A204.1 (cell line): ENCODE results near the gene UQCC2.

Source experiments
- FAIRE-seq: peaks from 2 replicates; lab custom pipeline; 2012; peaks lifted over from hg19 to GRCh38; lab: Jason Lieb, UNC

Gene UQCC2

DNA sequence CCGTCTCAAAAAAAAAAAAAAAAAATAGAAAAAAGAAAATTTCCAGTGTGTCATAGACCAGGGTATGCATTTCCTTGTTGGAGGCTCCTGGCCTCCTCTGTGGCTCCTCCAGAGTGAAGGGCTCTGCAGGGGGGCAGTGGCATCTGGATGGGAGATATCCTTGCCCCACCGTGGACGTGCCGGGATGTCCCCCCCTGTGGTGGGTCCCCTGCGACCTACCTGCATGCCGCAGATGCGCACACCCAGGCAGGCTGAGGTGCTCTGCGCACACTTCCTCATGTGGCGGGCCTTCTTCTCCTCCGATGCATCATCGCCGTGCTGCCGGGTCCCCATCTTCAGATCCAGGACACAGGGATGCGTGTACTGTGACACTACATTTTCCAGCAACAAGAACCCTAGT, 13.7 kb upstream of the UQCC2 start:
- FAIRE-seq: no peak

DNA sequence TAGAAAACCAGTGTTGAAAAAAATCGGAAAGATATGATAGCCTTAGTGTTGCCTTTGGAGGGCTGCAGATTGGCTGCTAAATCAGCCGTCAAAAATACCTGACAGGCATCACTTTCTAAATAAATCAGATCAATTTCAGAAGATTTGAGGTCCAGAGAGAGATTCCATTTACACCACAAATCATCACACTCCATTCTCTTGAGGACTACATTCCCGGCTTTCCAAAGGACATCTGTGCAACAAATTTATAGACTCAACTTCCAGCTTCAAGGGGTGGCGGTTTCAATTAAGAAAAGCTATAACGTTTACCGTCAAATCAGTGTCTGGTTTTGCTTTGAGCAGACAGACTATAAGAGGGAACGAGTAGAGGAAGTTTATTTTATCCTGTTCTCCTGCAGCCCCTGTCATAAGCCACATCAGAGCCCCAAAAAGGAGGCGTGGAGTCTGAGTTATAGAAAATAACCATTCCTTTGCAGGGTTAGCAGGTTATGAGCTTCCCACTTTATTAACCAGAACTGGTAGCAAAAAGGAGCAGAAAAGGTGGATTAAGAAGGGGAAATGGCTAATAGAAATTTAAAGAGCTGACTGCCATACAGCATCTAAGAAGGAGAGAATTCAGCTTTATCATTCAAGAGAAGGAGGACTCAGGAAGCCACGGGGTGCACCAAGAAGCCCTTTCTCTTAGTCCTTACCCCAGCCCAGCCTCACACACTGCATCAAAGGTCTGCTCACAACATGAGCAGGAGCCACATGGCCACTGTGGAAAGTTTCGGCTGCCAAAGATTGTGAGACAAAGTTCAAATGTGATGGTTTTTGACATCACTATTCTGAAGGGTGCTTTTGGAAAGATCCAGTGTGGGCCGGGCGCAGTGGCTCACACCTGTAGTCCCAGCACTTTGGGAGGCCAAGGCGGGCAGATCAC, 12.9 kb upstream of the UQCC2 start:
- no peak for FAIRE-seq

DNA sequence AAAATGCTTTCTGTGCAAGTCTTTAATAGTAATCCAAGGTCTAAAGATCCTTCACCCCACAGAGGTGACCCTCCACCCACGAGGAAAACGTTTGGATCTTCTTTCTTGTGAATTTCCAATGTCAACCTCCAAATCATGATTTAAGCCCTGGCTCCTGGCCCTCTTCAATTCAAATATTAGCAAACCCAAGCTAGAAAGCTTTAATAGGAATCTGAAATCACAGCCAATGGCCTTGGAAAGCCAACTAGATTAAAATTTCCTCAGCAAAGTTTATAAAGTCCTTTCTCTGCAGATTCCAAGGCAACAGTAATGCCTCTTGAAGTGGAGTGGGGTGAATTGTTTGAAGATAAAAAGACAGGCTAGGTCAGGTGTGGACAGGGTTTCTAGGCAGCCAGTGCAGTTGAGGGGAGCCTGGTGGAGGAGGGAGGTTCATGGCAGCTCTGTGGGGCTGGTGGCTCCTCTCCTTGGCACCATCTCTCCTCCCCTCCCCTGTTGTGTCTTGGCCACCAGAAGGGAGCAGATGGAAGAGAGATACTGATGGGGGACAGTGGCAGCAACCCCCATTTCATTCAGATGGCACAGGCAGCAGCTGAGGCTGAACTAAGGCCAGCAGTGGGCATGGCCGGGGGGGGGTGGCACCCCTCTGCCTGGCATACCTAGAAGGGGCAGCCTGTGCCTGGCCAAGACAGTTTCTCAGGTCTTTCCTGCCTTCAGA, 12.0 kb upstream of the UQCC2 start:
- no peak for FAIRE-seq

DNA sequence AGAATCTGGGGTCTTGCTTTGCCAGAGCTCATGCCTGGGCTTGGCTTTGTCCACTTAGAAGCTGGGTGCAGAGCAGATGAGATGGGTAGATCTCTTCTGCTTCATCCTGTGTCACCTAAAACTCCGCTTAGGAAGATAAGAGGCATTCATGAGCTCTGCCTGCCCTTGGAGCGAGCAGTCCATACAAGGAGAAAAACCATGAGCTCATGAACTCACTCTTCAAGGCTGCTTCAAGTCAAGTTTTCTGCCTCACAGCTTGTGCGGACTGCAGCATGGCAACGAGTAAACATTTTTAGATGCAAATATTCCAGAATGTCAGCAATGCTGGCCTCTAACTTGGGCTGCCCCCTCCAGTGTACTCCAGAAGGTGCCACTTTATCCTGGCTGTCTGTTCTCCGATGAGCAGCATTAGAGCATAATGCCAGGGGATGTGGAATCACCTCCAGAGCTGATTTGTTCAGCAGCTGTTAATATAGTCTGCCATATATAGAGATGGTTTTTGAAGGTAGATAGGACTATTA, 10.7 kb upstream of the UQCC2 start:
- FAIRE-seq: no peak

DNA sequence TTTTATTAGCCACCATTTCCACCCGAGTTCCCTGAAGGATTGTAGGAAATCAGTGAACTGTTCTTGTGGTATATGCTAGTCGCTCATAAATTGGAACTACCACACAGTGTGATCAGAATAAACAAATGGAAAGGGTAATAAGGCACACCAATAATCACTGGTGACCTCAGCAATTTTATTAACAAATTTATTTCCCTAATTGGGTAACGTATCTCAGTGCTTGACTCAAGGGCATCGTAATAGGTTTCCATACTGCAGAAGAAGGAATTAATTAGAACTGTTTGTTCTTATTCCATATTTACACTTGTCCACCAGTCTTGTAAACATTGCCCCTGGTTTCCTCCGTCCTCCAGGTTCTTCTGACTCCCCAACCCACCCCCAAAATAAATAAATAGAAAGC, 10.0 kb upstream of the UQCC2 start:
- FAIRE-seq: no peak

DNA sequence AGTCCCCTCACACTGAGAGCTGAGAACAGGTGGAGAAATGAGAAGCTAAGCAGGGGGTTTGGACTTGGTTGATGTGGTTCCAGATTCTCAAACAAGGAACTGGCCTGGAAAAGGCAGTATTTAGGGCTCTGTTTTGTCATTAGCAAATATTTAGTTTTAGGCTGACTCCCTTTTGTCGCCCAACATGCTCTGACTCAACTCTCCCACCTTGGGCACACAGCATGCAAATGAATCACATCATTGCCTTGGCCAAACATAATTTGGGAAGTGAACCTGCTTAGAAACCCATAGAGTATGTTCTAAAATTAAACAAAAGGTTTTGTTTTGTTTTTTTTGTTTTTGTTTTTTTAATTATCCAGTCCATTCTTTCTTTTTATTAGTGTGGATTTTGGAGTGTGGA, 9.5 kb upstream of the UQCC2 start:
- FAIRE-seq: no peak

DNA sequence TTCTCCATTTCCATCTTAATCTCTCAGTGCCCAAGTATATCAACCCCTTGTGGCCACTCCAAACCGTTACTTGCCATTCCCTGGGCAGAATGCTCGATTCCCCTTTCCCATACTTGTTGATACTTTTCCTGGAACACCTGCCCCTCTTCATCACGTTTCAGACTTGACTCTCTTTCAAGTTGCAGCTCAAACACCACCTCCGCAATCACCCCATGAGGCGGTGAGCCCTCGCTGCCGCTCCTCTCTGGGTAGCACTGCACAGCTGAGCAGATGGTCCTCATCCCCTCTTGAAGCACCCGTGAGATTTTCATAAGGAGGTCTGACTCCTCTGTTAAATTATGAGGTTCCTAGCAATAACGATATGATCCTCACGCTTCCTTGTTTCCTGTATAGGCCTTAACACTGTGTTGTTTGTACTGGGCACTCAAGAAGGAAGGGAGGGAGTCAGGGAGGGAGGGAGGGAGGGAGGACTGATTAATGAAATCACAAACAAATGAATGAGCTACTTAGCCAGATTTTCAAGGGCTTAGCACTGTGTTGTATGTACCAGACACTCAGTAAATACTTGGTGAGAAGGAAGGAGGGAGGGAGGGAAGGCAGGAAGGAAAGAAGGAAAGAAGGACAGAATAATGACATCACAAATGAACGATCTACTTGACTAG, 8.0 kb upstream of the UQCC2 start:
- no peak for FAIRE-seq

DNA sequence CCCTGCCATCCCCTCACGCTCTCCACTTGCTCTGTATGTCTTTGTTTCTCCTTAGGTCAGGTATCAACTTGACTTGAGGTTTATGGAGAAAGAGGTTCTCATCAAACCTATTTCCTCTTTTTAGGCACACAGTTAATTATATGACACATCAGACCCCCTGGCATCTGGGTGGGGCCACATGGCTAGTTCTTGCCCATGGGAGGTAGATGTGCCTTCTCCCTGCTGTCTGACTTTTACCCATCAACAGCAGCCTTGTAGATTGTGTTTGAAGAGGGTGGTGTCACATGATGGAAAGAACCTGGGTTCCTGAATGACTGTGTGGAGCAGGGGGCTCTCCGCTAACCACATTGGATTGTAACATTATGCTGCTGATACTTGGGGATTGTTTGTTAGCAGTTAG, 7.2 kb upstream of the UQCC2 start:
- FAIRE-seq: no peak

DNA sequence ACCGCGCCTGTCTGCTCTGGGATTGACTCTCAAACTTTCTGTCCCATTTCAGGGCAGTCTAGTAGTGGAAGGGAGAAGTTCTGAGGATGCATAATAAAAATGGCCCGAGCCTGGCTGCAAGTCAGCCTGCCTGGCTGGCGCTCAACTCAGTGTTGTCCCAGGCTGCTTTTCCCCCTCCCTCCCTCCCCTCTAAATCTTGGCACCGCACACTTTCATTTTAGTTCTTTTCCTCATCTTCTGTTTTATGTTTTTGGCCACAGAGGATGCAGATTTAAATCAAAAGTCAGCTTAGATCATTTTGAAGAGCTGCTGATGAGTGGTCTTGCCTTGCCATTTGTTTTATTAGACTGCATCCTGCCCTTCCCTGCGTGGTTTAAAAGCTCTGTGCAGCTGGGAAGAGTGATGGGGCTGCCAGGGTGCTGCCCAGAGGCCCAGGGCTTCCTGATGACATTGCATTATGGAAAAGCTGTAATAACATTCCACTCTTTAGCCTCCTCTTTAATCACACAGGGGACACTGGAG, 6.5 kb upstream of the UQCC2 start:
- FAIRE-seq: no peak

DNA sequence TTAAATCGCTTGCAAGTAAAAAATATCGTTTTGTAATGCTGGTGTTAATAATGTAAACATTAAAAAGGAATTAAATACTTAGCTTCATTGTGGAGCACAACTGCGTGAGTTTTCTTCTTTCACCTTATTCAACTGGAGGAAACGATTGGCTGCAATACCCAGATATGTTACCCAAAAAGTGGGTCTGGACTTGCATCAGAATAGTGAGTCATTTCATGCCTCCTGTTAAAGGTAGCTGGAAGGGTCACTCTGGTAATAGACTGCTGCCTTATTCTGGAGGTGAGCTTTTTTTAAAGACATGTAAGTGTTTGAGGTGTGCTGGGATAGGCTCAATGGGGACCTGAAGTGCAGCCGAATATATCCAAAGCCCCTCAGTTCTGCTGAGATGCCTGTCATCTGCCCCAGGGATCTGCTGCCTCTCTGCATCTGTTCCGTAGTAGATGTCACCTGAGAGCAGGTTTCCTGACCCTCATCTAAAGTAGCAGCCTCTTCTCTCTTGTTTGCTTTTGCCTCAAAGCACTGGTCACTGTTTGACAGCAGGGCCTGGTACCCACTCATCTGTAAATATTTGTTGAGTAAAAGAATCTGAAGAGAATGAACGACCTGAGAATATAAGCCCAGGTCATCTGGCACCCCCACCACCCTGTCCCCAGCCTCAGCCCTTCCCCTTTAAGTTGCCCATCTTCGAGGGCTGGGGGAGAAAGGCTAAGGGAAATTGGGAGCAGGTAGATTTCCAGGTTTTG, 5.6 kb upstream of the UQCC2 start:
- FAIRE-seq: no peak

DNA sequence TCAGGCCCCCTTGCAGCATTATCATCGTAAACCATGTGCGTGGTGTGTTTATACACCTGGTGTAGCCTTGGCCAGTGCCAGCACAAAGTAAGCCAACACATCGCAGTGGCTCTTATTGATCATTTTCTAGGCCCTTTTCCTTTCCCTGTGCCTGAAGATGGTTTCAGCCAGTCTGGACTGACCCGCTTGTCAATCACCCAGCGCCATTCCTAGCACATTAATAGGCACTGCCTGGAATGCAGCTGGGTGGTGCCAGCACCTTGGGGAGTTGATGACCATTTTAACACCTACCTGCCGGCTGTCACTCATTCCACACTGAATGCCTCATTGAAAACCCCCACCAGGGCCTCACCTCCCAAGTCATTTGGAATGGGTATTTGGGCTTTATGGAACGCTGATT, 4.9 kb upstream of the UQCC2 start:
- no peak for FAIRE-seq

DNA sequence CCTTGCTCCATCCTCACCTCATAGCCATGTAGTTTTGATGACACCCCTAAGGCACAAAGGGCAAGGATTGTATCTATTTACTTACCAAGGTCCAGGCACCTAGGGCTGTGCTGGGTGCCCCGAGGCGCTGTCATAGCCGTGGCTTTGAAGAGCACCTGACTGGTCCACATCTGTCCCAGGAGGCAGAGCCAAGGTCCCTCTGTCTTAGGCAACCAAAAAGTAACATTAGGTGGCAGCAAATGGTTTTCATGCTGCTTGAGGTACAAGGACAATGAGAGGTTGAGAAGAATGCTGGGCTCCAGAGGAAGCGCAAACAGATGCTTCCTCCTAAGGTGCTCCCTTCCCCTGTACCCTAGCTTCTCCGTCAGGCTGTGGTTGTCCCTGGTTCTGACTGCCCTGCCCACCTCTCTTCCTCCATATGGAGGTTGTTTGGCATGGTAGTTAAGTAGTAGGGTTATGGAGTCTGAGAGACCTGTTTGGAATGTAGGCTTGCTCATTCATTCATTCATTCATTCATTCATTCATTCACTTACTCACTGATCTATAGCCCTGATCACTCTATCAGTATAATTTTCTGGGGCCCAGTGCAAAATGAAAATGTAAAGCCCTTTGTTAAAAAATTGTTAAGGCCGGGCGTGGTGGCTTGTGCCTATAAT, 3.0 kb upstream of the UQCC2 start:
- no peak for FAIRE-seq

DNA sequence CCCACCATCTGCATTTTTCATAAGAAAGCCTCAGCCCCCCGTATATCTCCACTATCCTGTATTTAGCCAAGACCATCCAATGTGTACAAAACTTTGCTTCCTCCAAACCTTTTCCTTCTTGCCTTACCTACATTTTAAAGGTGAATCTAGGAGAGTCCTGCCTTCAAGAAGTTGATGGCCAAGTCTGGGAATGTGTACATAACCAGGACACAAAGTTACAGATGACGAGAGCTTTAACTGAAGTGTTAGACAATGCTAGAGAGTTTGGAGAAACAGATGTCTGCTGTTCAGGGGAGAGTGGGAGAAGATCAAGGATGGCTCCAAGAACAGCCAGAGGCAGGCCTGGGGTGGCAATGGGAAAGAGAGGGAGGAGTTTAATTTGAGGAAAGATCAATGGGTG, 2.3 kb upstream of the UQCC2 start:
- FAIRE-seq: no peak

DNA sequence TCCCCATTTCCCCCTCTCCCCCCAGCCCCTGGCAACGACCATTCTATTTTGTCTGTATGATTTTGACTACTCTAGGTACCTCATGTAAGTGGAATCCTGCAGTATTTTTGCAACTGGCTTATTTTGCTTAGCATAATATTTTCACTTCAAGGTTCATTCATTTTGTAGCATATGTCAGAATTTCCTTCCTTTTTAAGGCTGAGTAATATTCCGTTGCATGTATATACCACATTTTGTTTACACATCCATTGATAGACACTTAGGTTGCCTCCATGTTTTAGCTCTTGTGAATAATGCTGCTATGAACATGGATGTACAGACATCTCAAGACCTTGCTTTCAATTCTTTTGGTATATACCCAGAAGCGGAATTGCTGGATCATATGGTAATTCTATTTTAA, 1.4 kb upstream of the UQCC2 start:
- FAIRE-seq: no peak

DNA sequence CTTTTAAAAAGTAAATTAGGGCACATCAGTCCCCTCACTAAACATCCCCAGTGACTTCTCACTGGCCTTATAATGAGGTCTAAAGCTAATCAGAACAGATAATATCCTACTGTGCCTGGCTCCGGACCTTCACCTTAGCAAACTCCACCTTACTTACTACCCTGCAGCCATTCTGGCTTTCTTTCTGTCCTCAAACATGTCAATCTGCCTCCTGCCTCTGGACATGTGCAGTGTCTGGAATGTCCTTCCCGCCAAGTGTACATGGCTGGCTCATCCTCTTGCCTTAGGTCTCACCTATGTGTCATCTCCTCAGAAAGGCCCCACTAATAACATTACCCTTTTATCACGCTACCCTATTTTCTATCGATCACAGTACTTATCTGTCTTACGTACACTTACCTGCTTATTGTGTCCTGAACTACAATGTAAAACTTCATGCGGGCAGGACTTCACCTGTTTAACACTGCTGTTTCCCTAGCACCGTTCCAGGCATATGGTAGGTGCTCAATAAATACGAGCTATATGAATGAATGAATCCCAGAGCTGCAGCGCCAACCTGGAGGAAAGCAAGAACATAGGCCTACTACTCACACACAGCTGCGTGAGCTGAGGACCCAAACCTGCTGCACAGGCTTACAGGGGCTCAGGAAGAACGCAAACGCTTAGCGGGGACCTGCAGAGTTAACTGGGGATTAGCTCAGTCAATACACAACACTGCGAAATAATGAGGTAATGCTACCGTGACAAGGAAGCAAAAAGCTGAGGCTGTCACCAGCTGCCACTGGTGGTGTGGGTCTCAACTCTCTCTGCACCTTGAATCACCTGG, 991 bp downstream of the UQCC2 start:
- FAIRE-seq: no peak

DNA sequence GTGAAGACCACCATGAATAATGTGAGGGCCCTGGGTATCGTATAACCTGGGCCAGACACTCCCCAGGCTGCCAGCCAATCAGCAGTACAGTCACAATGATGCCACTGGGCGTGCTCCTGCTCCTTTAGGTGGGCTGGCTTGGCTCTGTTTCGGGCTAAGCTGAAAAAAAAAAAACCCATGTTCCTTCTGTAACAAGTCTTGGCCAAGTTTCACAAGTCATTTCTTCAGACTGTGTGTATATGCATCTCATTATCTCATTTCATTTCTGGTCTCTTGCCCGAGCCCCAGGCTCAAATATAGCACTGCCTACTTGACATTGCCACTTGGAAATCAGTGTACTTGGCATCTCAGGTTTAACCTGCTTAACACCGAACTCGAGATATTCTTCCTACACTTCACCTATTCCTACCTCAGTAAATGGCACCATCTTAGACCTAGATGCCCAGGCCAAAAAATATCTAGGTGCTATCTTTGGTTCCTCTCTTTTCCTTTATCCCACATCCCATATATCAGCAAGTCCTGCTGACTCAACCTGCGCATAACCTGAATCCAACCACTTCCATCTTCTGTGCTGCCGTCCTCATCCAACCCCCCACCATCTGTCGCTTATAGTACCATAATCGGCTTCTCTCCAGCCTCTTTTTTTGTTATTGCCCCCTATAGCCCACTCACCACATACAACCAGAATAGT, 1.8 kb downstream of the UQCC2 start:
- FAIRE-seq: no peak

DNA sequence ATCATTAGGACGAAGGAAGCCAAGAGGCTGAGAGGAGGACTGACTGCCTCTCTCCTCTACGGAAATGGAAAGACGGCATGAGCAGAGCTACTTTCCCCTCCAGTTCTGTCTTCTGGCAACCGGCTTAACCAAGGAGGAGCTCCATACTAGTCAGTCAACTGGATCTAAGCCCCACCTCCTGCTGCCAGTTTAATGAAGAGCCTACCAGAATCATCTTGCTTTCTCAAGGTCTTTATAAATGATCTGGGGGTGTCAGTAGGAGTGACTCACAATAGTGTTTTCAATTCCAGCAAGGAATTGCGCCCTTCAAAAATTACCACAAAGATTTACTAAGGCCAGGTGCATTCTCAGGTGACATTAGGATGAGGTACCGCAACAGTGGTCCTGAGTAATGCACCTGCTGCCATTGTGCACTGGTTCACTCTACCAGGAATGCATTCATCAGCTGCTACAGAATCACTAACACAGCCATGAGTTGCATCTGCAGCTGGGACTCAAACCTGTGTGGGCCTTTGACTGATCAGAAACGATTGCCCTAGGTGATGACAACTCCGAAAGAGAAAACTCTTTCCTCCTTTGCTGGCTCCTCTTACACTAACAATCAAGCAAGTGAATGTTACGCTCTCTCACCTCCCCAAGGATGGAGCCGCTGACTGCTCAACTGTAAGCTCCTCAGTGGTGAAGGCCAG, 2.8 kb downstream of the UQCC2 start:
- no peak for FAIRE-seq

DNA sequence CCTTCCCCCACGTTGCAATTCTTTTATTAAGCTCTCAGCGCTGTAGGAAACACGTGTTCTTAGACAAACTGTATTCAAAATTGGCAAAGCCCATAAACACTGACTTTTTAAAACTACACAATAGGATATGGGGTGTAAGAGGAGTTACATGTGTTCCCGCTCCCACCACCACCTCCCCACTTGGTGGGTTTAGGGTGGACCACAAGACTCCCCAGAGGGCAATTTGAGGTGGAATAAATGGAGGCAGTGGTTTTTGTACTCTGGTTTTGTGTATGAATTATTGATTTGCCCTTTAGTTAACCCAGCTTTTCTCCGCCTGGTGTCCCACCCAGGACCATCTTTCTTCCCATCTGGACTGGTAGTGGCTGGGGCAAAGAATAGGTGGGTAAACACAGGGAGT, 3.7 kb downstream of the UQCC2 start:
- no peak for FAIRE-seq

DNA sequence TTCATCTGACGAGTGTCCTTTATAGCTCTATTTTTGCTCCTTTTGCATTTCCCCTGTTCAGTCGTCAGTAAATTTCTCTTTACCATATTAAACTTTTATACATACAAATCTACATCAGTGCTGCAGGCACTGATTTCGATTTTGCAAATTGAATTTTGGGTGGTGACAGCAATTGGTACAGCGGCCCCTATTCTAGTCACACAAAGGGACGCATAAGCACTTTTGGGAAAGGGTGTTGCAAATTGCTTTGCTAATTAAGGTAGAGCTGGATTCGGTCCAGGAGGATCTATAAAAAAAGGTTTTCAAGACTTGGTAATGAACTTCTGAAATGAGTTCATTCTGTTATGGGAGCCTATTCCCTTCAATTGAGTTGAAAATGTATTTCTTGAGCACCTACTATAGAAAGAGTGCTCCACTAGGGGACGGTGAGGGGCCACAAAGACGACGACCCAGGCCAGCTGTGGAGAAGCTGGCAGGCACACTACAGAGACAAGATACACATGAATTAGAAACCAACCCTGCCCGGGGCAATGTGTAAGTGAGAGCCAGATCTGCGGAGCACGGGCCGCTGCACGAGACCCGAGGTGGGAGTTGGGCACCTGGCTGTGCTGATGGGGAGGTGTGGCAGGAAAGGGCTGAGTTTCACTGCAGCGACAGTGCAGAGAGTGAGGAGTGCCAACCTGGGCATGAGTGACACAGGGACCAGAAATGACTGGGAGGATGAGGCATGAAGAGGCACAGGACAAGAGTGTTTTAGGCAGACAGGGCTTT, 5.4 kb downstream of the UQCC2 start:
- no peak for FAIRE-seq
